CD4-positive, alpha-beta T cell treated with Interleukin-15 for 1 hour (primary cell): Measurements from ENCODE around the gene CBFA2T3.

Experiments
- DNase-seq: peaks from one replicate; pipeline ENCODE4 v3.0.0-alpha.2; 2020

The CBFA2T3 gene

GRCh38 chr16:88830783-88831182 is 146.2 kb downstream of the CBFA2T3 start:
- DNase-seq, result no peak

DNA sequence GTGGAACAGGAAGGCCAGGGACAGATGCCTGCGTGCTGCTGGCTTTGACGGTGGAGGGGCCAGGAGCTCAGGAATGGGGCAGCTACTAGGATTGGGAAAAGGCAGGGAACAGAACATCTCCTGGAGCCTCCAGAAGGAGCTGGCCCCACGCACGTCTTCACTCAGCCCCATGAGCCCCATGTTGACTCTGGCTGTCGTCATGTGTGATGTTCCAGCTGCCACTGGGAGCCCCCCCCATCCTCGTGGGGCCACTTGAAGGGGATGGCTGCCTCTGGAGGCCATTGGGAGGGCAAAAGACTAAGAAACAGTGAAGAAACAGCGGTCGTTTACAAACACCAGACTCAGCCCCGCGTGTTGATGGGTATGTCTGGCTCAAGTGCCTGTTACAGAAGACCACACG is 146.7 kb downstream of the CBFA2T3 start:
- no peak for DNase-seq

GRCh38 chr16:88828711-88829110 is 148.3 kb downstream of the CBFA2T3 start:
- no peak for DNase-seq

GRCh38 chr16:88827727-88828126 is 149.3 kb downstream of the CBFA2T3 start:
- DNase-seq, result no peak

DNA sequence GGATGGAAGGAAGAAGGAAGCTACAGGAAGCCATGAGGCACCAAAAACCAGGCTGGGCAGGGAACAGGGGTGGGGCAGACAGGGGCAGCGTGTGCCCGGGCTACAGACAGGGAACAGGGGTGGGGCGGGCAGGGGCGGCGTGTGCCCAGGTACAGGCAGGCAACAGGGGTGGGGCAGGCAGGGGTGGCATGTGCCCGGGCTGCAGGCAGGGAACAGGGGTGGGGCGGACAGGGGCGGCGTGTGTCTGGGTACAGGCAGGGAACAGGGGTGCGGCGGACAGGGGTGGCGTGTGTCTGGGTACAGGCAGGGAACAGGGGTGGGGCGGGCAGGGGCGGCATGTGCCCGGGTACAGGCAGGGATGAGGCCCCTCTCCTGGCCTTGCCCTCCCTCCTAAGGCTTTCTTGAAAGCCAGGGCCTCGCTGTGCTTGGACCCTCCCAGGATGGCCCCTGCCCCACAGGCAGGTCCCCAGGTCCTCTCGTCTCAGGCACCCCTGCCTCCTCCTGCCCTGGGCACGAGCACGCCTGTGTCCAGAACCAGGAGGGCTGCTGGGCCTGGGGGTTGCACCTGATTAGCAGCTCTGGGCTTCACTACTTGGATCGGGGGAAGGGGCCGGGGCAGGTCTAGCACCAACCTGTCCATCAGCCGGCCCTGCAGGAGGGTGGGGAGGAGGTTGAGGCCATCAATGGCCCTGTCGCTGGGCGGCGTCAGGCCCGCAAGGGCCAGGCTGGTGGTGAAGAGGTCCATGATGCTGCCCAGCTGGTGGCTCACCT is 150.8 kb downstream of the CBFA2T3 start:
- no peak for DNase-seq

GRCh38 chr16:88825146-88825545 is 151.9 kb downstream of the CBFA2T3 start:
- DNase-seq, result no peak
